Muscle of arm (tissue), 12 donors: Measurements from ENCODE around the gene MACROD2. TPM values are rescaled to one million over a fixed set of nuclear protein-coding genes. Genes with fewer than 3 reads are reported as not detected.

Experiments used
- DNase-seq: peaks from one replicate; pipeline ENCODE4 v3.0.0-alpha.2; 2013
- polyA plus RNA-seq, 12 donors: library from polyadenylated mRNA; unstranded; fragments of 120-200 nt; gene quantifications; one replicate each; pipeline ENCODE4 v1.2.1, GENCODE V29; 2013; ENCODE audit not compliant: insufficient read length in 12 of 12

MACROD2 gene
- polyA plus RNA-seq, 12 donors, result 2.7 to 19.1 (median 4.0) TPM; not detected in 1

GRCh38 chr20:14707026-14707680 lies 711.8 kb downstream of the MACROD2 start:
- no peak for DNase-seq

- no peak for DNase-seq
These were observed 712.7 kb downstream of the MACROD2 start for GRCh38 chr20:14707865-14708596.

DNA sequence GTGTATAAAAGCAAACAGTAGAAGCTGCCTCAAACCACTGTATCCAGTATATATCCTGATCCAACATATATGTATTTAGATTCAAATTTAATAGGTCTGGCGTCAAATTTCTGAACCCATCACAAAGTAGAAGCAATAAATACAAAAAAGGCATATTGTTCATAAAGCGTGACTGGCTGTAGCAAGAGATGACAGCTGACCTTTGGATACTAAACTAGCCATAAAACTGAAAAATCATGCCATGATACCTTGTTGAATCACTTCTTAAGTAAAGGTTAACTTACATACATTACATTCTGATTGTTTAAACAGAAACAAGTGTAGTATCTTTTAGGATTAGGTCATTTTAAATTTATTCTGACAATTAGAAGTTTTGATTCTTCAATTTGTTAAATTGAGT lies 714.1 kb downstream of the MACROD2 start:
- no peak for DNase-seq

DNA sequence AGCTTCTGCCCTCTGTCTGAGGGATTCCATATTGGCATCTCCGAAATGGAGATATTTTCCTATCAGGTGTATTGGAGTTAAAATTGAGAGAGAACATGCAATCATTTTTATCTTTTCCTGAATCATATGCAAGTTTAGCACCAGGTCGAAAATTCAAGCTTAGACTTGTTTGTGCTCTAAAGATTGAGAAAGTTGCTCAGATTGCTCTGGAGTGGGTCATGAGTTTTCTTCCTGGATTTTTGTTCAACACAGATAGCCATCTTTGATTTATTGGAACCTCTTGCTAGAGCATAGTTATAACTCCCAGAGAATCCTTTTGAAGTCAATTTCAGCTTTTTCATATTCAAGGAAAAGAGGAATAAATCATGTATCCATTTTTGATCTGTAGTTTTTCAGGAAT lies 715.6 kb downstream of the MACROD2 start:
- DNase-seq, result no peak

- no peak for DNase-seq
These were observed 716.3 kb downstream of the MACROD2 start for GRCh38 chr20:14711652-14712051.

DNA sequence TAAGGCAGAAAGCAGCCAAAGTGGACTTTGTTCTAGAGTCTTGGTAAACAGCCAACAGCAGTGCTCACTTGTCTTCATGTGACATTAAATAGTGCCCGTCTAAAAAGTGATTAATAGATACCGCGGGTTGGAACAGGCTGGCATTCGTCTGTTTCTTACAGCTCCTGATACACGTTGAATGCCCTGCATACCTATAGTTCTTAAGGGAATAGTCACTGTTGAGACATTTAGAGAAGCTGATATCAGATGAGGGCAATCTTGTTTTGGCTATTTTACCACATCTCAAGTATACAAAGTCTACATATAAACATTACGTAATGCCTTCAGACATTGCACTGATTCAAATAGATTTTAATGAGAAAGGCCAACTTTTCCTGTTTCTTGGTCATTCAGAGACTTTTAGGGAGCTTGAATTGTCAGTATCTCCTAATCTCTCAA lies 717.0 kb downstream of the MACROD2 start:
- no peak for DNase-seq

GRCh38 chr20:14715400-14715799 lies 720.1 kb downstream of the MACROD2 start:
- no peak for DNase-seq

- no peak for DNase-seq
These were observed 721.1 kb downstream of the MACROD2 start for GRCh38 chr20:14716351-14716801.

DNA sequence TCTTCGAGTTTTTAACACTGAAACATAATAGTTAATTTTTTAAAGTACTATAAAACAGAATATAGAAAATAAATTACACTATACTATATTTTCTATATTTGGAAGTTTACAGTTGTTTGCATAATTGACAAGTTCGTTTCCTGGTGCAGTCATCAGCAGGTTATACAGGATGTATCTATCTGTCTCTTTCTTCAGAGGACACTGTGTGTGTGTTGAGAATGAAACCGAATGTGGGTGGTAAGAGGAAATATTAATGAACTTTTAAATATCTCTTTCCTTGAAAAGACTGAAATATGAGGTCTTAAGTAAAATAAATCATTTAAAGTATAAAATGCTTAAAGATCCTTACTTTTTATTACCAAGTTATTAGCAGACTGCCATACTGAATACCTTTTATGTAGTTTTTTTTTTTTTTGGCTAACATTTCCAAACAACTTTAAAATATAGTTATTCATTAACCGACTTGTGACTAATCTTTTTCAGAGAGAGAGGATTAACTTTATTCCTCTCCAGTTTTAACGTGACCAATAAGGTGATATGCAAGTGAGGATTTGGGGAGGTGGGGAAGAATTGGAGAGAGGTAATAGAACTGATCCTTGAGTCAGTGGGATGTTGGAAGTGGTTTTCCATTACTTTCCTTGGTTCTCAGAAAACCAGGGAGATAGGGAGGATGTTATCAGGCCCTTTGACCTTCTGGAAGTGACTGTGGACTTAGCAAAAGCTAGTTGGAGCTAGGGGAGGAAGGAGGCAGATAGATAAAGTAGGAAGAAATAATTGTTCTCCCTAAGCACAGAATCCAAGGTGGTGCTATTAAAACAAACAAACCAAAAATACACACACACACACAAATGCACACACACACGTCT lies 722.1 kb downstream of the MACROD2 start:
- DNase-seq, result no peak

GRCh38 chr20:14720251-14720650 lies 724.9 kb downstream of the MACROD2 start:
- no peak for DNase-seq

GRCh38 chr20:14721926-14722452 lies 726.7 kb downstream of the MACROD2 start:
- DNase-seq, result no peak

GRCh38 chr20:14723614-14724013 lies 728.3 kb downstream of the MACROD2 start:
- DNase-seq, result no peak

- DNase-seq, result no peak
These were observed 728.7 kb downstream of the MACROD2 start for GRCh38 chr20:14724036-14724435.

DNA sequence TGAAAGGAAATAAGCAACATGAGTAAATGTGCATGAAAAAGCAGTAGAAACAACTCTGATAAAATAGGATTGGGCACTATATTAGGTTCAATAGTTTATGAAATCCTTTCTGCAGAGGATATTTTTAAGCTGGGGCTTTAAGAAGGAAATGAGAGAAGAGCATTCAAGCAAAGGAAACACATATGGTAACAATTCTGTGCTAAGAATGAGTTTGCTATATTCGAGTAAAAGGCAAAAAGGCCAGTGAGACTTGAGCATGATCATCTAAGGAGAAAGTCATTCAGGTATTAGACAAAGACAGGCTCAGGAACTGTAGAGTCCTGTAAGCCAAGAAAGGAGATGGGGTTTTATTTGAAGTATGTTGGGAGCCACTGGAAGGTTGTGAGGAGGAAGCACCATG lies 729.2 kb downstream of the MACROD2 start:
- peak; percentile 31 for DNase-seq

DNA sequence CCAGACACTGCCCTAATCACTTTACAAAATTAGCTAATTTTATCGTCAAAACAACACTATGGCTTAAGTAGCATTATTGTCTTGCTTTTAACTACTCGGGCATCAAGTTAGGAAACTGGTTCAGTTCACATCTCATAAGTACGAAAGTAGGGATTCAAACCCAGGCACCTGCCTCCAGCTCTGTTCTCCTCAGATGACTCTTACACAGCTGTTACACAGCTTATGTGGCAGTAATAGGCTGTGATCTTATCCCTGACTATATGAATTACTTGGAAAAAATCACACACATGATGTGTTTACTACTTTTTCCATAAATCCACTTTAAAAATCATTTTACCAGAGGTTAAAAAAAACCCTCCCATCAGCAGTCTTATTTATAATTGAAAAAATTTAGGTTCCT lies 731.3 kb downstream of the MACROD2 start:
- DNase-seq, result no peak

GRCh38 chr20:14727485-14728150 lies 732.3 kb downstream of the MACROD2 start:
- peak; percentile 35 for DNase-seq

GRCh38 chr20:14729390-14729789 lies 734.1 kb downstream of the MACROD2 start:
- no peak for DNase-seq

- no peak for DNase-seq
These were observed 737.0 kb downstream of the MACROD2 start for GRCh38 chr20:14732343-14732742.

GRCh38 chr20:14732996-14733395 lies 737.7 kb downstream of the MACROD2 start:
- no peak for DNase-seq

DNA sequence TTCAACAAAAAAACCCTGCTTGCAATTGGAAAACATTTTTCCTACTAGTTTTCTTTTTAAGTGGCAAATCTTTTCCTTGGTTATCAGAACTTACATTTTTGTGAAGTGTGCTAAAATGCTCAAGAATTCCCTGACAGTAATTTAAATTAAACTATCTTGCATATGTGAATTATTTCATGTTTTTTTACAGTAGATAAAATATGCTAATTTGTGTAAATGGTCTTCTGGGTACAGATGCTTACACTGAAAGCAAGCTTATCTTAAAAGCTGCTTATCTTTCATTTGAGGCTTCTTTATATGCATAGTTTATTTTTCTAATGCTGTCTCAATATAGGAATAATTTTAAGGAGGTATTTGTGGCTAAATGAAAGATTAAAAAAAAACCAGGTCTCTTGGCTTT lies 745.1 kb downstream of the MACROD2 start:
- DNase-seq, result no peak

DNA sequence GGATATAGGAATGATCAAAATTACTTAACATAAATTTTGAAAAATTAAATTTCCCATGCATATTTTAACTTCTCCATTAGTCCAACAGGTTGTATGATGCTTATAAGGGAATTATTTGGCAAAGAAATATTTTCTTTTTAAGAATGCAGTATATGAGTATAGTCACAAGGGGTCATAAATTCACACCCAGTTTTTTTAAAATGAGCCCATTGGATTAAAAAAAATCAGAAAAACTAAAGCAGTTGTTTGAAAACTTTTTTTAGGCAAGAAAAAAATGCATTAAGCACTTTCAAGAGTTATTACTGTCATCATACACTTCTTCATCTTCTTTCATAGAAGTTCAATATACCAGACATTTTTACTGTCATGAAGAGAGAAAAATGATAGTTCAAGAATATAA lies 746.3 kb downstream of the MACROD2 start:
- no peak for DNase-seq

DNA sequence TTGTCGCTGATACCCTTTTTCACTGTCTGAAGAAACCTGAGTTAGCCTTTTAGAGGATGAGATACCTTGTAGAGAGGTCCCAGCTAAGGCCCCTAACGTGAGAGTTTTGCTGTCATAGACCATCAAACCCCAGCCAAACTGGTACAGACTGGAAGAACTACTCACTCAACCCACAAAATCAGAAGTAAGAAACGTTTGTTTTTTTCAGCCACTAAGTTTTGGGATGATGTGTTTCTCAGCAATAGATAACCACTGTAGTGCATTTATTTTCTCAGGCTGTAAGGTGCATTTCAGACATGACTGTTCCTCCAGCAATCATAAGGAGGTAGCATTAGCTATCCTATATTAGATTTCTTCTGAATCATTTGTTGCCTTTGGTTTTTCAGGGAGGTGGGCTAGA lies 749.4 kb downstream of the MACROD2 start:
- DNase-seq, result no peak
